ENCODE measurements around the gene USP9X.
A peak's percentile ranks its signal among the peaks of the same experiment; 100 is the strongest.
"Not testable (repeated sequence)": the region's sequence is repeated elsewhere in the genome, so short reads cannot be mapped to it uniquely, and the experiment has no call there.

Gene USP9X, protein sequence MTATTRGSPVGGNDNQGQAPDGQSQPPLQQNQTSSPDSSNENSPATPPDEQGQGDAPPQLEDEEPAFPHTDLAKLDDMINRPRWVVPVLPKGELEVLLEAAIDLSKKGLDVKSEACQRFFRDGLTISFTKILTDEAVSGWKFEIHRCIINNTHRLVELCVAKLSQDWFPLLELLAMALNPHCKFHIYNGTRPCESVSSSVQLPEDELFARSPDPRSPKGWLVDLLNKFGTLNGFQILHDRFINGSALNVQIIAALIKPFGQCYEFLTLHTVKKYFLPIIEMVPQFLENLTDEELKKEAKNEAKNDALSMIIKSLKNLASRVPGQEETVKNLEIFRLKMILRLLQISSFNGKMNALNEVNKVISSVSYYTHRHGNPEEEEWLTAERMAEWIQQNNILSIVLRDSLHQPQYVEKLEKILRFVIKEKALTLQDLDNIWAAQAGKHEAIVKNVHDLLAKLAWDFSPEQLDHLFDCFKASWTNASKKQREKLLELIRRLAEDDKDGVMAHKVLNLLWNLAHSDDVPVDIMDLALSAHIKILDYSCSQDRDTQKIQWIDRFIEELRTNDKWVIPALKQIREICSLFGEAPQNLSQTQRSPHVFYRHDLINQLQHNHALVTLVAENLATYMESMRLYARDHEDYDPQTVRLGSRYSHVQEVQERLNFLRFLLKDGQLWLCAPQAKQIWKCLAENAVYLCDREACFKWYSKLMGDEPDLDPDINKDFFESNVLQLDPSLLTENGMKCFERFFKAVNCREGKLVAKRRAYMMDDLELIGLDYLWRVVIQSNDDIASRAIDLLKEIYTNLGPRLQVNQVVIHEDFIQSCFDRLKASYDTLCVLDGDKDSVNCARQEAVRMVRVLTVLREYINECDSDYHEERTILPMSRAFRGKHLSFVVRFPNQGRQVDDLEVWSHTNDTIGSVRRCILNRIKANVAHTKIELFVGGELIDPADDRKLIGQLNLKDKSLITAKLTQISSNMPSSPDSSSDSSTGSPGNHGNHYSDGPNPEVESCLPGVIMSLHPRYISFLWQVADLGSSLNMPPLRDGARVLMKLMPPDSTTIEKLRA (N-terminal part only)

GRCh38 chrX:41084893-41085511, at the start of gene USP9X:
USP9X (plus strand) TSS chrX:41085445; CDS start chrX:41123629, 38,184 bp downstream.
- DNase-seq (ENCODE audit: low spot score), result peak; percentile 48

DNA sequence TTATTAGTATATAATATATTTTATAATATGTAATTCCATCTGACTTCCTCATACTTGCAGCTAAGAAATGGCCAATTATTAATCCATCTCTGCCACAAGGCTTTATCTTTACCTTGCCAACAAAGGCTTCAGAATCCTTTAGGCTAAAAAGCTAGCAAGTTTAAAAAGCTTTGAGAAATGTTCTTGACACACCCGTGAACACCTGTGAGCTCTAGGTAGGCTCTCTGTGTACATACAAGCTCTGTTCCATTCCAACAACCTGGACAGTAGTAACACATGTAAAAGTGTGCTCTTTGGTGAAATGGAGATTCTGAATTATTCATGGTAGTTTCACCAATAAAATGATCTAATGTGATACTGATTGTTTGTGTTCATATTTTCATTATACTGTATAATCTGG, 49.7 kb upstream of the USP9X start:
- no peak for DNase-seq (ENCODE audit: low spot score)

DNA sequence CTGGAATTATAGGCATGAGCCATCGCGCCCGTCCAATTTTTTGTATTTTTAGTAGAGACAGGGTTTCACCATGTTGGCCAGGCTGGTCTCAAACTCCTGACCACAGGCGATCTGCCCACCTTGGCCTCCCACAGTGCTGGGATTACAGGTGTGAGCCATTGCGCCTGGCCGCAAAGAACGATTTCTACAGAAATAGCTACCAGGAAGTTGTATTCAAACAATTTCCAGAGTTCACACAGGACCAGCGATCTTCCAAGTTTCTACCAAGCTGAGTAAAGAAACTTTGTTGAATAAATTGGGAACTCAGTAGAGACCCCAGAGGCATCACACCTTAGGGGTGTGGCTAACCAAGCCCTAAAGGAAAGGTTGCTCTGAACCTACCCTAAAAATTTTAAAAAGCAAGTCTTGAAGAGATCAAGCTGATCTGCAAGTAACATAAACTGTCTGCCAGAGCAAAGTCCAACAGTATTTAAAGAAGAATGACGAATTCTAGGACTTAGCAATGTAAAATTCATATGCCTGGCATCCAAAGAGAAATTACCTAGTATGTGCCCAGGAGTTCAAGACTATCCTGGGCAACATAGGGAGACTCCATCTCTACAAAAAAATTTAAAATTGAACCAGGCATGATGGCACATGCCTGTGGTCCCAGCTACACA, 48.4 kb upstream of the USP9X start:
- no peak for DNase-seq (ENCODE audit: low spot score)

GRCh38 chrX:41043196-41043595, 42.0 kb upstream of the USP9X start:
- DNase-seq (ENCODE audit: low spot score), result no peak

GRCh38 chrX:41043674-41044345, 41.4 kb upstream of the USP9X start:
- DNase-seq (ENCODE audit: low spot score), result no peak

DNA sequence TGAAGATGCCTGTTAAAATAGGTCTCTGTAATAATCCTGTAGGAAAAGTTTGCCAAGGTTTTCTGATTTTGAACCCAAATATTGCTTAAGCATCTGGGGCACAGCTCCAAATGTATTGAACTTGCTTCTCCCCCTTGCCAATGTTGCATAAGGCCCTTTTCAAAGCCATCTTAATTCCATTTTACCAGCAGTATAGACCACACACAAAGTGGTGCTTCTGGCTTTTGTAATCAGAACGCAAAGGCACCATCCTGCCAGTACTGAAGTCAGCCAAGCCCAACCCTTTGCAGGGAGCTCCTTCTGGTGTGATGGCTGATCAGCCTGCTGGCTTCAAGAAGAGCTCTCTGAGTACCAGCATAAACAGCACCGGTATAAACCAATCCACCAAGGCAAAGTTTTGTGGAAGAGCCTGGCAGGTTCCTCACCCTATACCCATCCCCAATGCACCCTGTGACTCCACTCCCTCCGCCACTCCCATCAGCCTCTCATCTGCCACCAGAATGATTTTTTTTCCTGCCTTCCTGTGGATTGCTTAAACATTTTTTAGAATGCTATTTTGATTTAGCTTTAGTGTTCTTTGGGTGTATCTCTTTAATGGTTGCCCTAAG, 39.2 kb upstream of the USP9X start:
- DNase-seq (ENCODE audit: low spot score), result no peak

DNA sequence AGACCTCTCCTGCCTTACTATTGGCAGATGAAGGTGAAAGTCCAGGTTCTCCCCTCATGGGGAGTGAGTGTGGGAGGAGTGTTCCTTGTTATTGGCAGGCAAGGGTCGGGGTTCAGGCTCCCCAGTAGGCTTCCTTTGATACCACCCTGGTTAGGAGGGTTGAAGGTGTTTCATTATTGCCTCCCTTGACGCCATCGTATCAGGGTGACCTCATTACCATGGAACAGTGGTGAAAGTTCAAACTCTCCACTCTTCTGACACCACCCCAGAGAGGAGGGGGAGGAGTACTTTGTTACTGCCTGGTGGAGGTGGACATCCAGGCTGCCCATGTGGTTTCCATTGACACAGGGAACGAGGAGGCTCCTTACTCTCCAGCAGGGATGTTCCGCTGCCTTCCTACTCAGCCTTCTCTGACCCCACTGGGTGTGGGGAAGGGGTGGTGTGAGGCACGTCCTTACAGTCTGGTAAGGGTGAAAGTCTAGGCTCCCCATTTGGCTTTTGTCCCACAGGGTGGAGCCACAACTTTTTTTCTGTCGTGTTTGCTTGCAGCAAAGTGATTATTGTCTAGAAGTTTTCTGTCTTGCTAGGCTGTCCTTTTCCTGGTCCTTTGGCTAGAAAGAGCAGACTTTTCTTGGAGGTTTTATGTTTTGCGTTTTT, 37.2 kb upstream of the USP9X start:
- no peak for DNase-seq (ENCODE audit: low spot score)

DNA sequence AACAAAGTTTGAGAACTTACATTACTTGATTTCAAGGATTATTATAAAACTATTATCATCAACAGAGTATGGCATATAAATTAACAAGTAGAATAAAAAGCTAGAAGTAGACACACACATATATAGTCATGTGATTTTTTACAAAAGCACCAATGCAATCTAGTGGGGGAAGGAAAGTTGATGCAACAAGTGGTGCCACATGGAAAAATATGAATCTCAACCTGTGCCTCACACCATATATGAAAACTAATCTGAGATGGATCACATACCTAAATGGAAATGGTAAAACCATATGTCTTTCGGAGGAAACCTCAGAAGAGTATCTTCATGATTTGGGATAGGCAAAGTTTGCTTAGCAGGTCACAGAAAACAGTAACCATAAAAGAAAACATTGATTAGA, 34.9 kb upstream of the USP9X start:
- no peak for DNase-seq (ENCODE audit: low spot score)

GRCh38 chrX:41051288-41051687, 34.0 kb upstream of the USP9X start:
- DNase-seq (ENCODE audit: low spot score), result no peak

DNA sequence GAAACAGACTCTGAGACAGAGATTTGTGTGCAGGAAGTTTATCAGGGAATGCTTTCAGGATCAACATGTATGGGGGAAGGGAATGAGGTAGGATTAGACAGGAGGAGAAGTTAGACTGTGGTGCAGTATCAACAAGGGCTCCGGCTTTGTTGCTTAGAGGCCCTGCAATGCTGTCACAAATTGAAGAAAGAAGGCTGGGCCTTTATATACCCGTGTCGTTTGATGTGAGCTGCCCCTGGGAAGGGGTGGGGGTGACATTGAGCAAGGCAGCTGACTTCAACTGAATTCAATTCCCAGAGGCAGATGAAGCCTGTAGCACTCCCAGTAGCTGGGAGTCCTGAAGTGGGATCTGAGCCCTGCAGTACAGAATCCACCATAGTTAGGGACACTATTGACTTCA, 29.5 kb upstream of the USP9X start:
- DNase-seq (ENCODE audit: low spot score), result no peak

DNA sequence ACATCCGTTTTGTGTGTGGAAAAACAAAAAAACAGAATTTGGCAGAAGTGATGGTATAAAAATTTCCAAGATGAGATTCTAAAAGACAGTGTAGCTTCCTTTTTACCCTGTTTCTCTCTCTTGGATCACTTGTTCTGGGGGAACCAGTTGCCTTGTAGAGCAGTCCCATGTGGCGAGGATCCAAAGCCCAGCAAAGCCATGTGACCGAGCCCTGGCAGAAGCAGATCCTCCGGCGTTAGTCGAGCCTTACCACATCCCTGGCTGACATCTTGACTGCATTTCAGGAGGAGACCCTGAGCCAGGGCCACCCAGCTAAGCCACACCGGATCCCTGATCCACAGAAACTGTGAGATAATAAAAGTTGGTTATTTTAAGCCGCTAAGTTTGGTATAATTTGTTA, 22.0 kb upstream of the USP9X start:
- not testable (repeated sequence) for DNase-seq (ENCODE audit: low spot score)

DNA sequence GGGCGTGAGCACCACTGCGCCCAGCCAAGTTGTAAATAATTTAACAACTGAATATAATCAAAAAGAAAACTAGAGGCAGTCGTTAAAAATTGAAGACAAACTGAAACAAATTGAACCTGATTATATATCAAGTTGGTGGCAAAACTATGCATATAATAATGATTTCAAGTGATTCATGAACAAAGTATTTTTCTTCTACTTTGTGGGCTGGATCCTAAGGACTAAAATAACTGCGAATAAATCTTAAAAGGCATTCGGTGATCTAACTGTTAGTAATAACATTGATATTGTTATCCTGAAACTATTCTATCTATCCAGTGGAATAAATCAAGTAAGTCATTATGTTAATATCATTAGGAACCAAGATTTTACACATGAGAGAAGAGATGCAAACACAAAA, 21.2 kb upstream of the USP9X start:
- no peak for DNase-seq (ENCODE audit: low spot score)

DNA sequence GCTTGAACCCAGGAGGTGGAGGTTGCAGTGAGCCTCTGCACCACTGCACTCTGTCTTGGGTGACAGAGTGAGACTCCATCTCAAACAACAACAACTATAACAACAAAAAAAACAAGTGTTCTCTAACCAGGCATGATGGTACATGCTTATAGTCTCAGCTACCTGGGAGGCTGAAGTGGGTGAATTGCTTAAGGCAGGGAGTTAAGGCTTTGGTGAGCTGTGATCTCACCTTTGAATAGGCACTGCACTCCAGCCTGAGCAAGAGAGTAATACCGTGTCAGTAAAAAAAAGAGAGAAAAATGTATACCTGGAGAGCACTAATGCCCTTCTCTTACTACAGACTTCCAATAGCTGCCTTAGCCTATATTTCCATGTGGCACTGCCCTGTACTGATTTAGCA, 18.9 kb upstream of the USP9X start:
- no peak for DNase-seq (ENCODE audit: low spot score)

- no peak for DNase-seq (ENCODE audit: low spot score)
These were observed 18.3 kb upstream of the USP9X start for GRCh38 chrX:41066969-41067368.

DNA sequence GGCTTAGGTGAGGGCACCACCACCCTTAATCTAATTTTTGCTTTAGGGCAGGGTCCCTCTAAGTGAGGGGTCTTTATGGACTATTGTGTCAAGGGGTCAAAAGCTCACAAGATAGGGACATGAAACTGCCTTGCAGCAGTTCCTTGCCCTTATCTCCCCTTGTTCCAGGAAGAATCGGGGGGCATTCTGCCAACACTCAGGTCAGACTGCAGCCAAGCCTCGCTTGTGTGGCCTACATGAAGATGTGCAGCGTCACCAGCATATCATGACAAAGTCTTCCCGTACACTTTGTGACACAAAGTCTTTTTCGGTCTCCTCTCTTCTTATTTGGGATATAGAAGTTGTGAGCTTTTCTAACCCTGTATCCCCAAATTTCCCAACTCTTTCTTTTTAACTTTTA, 17.5 kb upstream of the USP9X start:
- DNase-seq (ENCODE audit: low spot score), result no peak

DNA sequence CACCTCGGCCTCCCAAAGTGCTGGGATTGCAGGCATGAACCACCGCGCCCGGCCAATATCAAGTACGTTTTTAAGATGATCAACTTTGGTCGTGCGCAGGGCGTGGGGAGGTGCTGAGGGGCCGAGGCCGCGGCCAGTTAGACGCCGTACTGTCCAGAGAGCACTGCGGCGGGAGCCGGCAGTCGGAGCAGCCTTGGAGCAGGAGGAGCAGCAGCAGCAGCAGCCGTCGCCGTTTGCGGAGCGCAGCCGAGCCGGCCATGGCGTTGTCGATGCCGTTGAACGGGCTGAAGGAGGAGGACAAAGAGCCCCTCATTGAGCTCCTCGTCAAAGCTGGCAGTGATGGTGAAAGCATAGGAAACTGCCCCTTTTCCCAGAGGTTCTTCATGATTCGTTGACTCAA, 8.5 kb upstream of the USP9X start:
- DNase-seq (ENCODE audit: low spot score), result no peak

GRCh38 chrX:41081821-41082220, 3.4 kb upstream of the USP9X start:
- DNase-seq (ENCODE audit: low spot score), result no peak

DNA sequence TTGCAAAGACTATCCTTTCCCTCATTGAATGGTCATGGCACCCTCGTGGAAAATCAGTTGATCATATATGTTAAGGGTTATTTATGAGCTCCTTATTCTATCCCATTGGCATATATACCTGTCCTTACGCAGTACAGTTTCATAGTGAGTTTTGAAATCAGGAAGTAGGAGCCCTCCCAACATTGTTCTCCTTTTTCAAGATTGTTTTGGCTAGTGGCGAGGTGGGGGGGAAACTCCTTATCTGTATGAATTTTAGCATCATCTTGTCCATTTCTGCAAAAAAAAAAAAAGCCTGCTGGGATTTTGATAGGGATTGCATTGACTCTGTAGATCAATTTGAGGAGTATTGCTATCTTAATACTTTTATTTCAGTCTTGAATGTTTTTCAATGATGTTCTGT, 2.5 kb upstream of the USP9X start:
- DNase-seq (ENCODE audit: low spot score), result no peak

- peak; percentile 53 for DNase-seq (ENCODE audit: low spot score)
These were observed 977 bp upstream of the USP9X start for GRCh38 chrX:41084044-41084892.

Data from HuH-7 (cell line).